GM18526 (cell line): Measurements from ENCODE around the gene CDYL.

Experiments
- POLR2A ChIP-seq: IDR thresholded peaks from 3 replicates; pipeline ENCODE4 v1.6.1; 2011; ENCODE audit not compliant: insufficient read length; ENCODE audit errors: extremely low read depth

Gene CDYL

GRCh38 chr6:4776131-4776492, at the start of gene CDYL:
Gene CDYL (plus strand): TSS chr6:4776404. CDS start chr6:4776784, 380 bp downstream.
- TF ChIP-seq POLR2A = peak; percentile 35

GRCh38 chr6:4726645-4727044, 49.6 kb upstream of the CDYL start:
- no peak for TF ChIP-seq POLR2A

GRCh38 chr6:4727217-4727616, 49.0 kb upstream of the CDYL start:
- no peak for TF ChIP-seq POLR2A

- TF ChIP-seq POLR2A = no peak
Observed at GRCh38 chr6:4727671-4728435, 48.4 kb upstream of the CDYL start.

GRCh38 chr6:4728436-4728769, 47.8 kb upstream of the CDYL start:
- TF ChIP-seq POLR2A = no peak

GRCh38 chr6:4728926-4729325, 47.3 kb upstream of the CDYL start:
- no peak for TF ChIP-seq POLR2A

- TF ChIP-seq POLR2A = no peak
Observed at GRCh38 chr6:4731996-4732395, 44.2 kb upstream of the CDYL start.

- TF ChIP-seq POLR2A = no peak
Observed at GRCh38 chr6:4732691-4733315, 43.4 kb upstream of the CDYL start.

GRCh38 chr6:4736371-4736873, 39.8 kb upstream of the CDYL start:
- no peak for TF ChIP-seq POLR2A

- TF ChIP-seq POLR2A = no peak
Observed at GRCh38 chr6:4740032-4740431, 36.2 kb upstream of the CDYL start.

GRCh38 chr6:4743062-4743461, 33.1 kb upstream of the CDYL start:
- TF ChIP-seq POLR2A = no peak

- TF ChIP-seq POLR2A = no peak
Observed at GRCh38 chr6:4743926-4744325, 32.3 kb upstream of the CDYL start.

GRCh38 chr6:4747588-4747987, 28.6 kb upstream of the CDYL start:
- no peak for TF ChIP-seq POLR2A

GRCh38 chr6:4751823-4752464, 24.3 kb upstream of the CDYL start:
- TF ChIP-seq POLR2A = no peak

- TF ChIP-seq POLR2A = no peak
Observed at GRCh38 chr6:4756247-4756646, 20.0 kb upstream of the CDYL start.

- no peak for TF ChIP-seq POLR2A
Observed at GRCh38 chr6:4759997-4760396, 16.2 kb upstream of the CDYL start.

- no peak for TF ChIP-seq POLR2A
Observed at GRCh38 chr6:4760773-4761172, 15.4 kb upstream of the CDYL start.

- TF ChIP-seq POLR2A = no peak
Observed at GRCh38 chr6:4762294-4762693, 13.9 kb upstream of the CDYL start.
